Activated CD4-positive, alpha-beta T cell treated with anti-CD3 and anti-CD28 coated beads, Interleukin-2, amount 50 U/mL, for 24 hours (primary cell): ENCODE results near the gene DUSP15.
"Not testable (repeated sequence)": the region's sequence is repeated elsewhere in the genome, so short reads cannot be mapped to it uniquely, and the experiment has no call there.

Source experiments
- DNase-seq, 2 donors: peaks; one replicate each; pipeline ENCODE4 v3.0.0-alpha.2; 2020; ENCODE audit warnings: low read depth in 1 of 2, low spot score in 1 of 2

The DUSP15 gene

GRCh38 chr20:31869942-31870725, at the start of gene DUSP15, which contains the start of gene TTLL9:
Gene DUSP15 (minus strand): TSS chr20:31870527. CDS start chr20:31870337, 190 bp downstream.
Gene TTLL9 (plus strand): TSS chr20:31870634. CDS start chr20:31871127, 493 bp downstream.
- DNase-seq = no peak

GRCh38 chr20:31919410-31920155, 49.3 kb upstream of the DUSP15 start:
- DNase-seq = no peak

GRCh38 chr20:31918466-31919105, 48.3 kb upstream of the DUSP15 start:
- no peak for DNase-seq

- DNase-seq = not testable (repeated sequence)
Measured at GRCh38 chr20:31917962-31918412, 47.7 kb upstream of the DUSP15 start.

- no peak for DNase-seq
Measured at GRCh38 chr20:31916708-31917107, 46.4 kb upstream of the DUSP15 start.

GRCh38 chr20:31915491-31916280, 45.4 kb upstream of the DUSP15 start:
- DNase-seq = no peak

- DNase-seq = no peak
Measured at GRCh38 chr20:31914170-31914569, 43.8 kb upstream of the DUSP15 start.

GRCh38 chr20:31913431-31914157, 43.3 kb upstream of the DUSP15 start:
- DNase-seq = no peak

GRCh38 chr20:31910071-31910803, 39.9 kb upstream of the DUSP15 start:
- no peak for DNase-seq

GRCh38 chr20:31909253-31910070, 39.1 kb upstream of the DUSP15 start:
- DNase-seq = no peak

- no peak for DNase-seq
Measured at GRCh38 chr20:31908424-31908823, 38.1 kb upstream of the DUSP15 start.

- DNase-seq = no peak
Measured at GRCh38 chr20:31908016-31908415, 37.7 kb upstream of the DUSP15 start.

GRCh38 chr20:31907046-31907445, 36.7 kb upstream of the DUSP15 start:
- DNase-seq = no peak

GRCh38 chr20:31906001-31906400, 35.7 kb upstream of the DUSP15 start:
- DNase-seq = no peak

- no peak for DNase-seq
Measured at GRCh38 chr20:31903627-31904386, 33.5 kb upstream of the DUSP15 start.

- DNase-seq = no peak
Measured at GRCh38 chr20:31901615-31902014, 31.3 kb upstream of the DUSP15 start.

GRCh38 chr20:31897541-31897940, 27.2 kb upstream of the DUSP15 start:
- no peak for DNase-seq

GRCh38 chr20:31896049-31896448, 25.7 kb upstream of the DUSP15 start:
- DNase-seq = no peak
